Measurements from ENCODE around the gene PPP1R37.

PPP1R37 gene

DNA sequence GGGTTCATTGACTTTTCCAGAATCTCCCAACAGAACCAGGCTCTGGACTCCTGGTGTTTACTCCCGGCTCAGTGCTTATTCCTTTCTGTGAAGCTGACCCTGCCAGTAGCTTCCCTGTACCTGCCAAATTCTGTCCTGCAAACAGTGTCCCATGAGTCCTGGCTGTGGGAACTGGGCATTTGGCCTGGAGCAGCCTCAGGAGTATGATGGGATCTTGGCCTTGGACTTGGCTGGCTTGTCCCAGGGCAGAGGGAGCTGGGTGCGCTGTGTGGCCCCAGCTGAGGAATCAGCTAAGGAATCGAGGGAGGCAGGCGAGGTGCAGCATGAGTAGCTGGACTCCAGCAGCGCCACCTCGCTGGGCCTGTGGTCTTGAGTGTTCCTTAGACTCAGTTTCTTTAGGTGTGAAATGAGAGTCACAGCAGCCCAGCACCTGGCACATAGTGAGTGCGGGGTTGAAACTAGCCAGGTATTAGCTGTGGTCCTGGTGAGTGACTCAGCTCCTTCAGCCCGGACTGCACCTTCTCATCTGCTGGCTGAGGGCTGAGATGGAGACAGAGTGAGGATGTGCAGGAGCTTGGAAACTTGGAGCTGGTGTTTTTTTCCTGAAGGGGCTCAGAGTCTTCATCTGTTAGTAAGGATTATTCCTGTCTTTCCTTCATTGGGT lies 43.8 kb upstream of the PPP1R37 start:
- Histone ChIP-seq H3K27me3 (ENCODE audit: insufficient read depth, low read length, poor library complexity) (no peaks in the 10 kb centered on the region), H4K8ac (ENCODE audit: low read depth, low read length) (no peak overlapping the region), H3K79me1 (ENCODE audit: low read length) (peaks cover 21% of the 10 kb centered on the region), H3K27ac (ENCODE audit: low read depth, low read length) (no peak overlapping the region), H3K36me3 (ENCODE audit: control insufficient read depth, insufficient read depth, low read length) (peaks cover 4% of the 10 kb centered on the region), H3K4me2 (ENCODE audit: low read length) (no peak overlapping the region), H3K23ac (ENCODE audit: low read length) (no peak overlapping the region), H3K9ac (ENCODE audit: low read length) (no peak overlapping the region), H2BK5ac (ENCODE audit: low read length) (no peak overlapping the region), H4K5ac (ENCODE audit: low read length) (no peak overlapping the region), H2BK120ac (ENCODE audit: low read depth, low read length) (no peak overlapping the region), H3K4me3 (ENCODE audit: low read length) (no peak overlapping the region), H3K4me1 (ENCODE audit: control insufficient read depth, low read depth, low read length) (no peaks in the 10 kb centered on the region), H3K4ac (ENCODE audit: low read depth, low read length) (no peak overlapping the region), H2AK5ac (ENCODE audit: low read length) (no peak overlapping the region), H3K18ac (ENCODE audit: low read length) (no peak overlapping the region), H2BK15ac (replicated peaks; ENCODE audit: low read depth) (no peak overlapping the region), H3K79me2 (ENCODE audit: control insufficient read depth, insufficient read depth, low read length) (peaks cover 30% of the 10 kb centered on the region), H3K56ac (ENCODE audit: low read length) (peak overlapping the region; percentile 15)
- DNase-seq: no peak
- no CpG with 5 or more reads among the region's 8 CpGs for WGBS (ENCODE audit: extremely low coverage, insufficient coverage, low lambda C conversion rate)

DNA sequence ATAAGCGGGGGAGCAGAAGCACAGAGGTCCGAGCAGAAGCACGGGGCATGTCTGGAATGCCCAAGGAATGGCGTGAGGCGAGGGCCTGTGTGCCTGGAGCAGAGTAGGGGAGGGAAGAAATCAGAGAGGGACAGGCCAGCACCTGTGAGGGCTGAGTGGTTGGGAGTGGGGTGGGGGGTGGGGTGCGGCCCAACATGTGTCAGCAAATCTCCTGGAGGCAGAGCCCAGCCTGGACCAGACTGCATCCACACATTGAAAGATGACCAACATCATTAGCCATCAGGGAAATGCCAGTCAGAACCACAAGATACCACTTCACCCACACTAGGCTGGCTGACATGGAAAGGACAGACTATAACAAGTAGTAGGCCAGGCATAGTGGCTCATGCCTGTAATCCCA lies 42.9 kb upstream of the PPP1R37 start:
- no peak overlapping the region for H3K56ac ChIP-seq (ENCODE audit: low read length)
- H3K79me1 ChIP-seq (ENCODE audit: low read length): peaks cover 18% of the 10 kb centered on the region
- H3K4me2 ChIP-seq (ENCODE audit: low read length): no peak overlapping the region
- H3K36me3 ChIP-seq (ENCODE audit: control insufficient read depth, insufficient read depth, low read length): peaks cover 5% of the 10 kb centered on the region
- no peaks in the 10 kb centered on the region for H3K27me3 ChIP-seq (ENCODE audit: insufficient read depth, low read length, poor library complexity)
- peaks cover 26% of the 10 kb centered on the region for H3K79me2 ChIP-seq (ENCODE audit: control insufficient read depth, insufficient read depth, low read length)
- H4K8ac ChIP-seq (ENCODE audit: low read depth, low read length): no peak overlapping the region
- H3K9ac ChIP-seq (ENCODE audit: low read length): no peak overlapping the region
- no peak overlapping the region for H4K5ac ChIP-seq (ENCODE audit: low read length)
- no peak overlapping the region for H2BK5ac ChIP-seq (ENCODE audit: low read length)
- no peak overlapping the region for H2BK15ac ChIP-seq (replicated peaks; ENCODE audit: low read depth)
- H3K23ac ChIP-seq (ENCODE audit: low read length): no peak overlapping the region
- H3K18ac ChIP-seq (ENCODE audit: low read length): no peak overlapping the region
- DNase-seq: no peak
- H3K4me3 ChIP-seq (ENCODE audit: low read length): no peak overlapping the region
- no peak overlapping the region for H2AK5ac ChIP-seq (ENCODE audit: low read length)
- no peak overlapping the region for H3K4ac ChIP-seq (ENCODE audit: low read depth, low read length)
- WGBS (ENCODE audit: extremely low coverage, insufficient coverage, low lambda C conversion rate): no CpG with 5 or more reads among the region's 6 CpGs
- no peak overlapping the region for H3K27ac ChIP-seq (ENCODE audit: low read depth, low read length)
- no peaks in the 10 kb centered on the region for H3K4me1 ChIP-seq (ENCODE audit: control insufficient read depth, low read depth, low read length)
- no peak overlapping the region for H2BK120ac ChIP-seq (ENCODE audit: low read depth, low read length)

DNA sequence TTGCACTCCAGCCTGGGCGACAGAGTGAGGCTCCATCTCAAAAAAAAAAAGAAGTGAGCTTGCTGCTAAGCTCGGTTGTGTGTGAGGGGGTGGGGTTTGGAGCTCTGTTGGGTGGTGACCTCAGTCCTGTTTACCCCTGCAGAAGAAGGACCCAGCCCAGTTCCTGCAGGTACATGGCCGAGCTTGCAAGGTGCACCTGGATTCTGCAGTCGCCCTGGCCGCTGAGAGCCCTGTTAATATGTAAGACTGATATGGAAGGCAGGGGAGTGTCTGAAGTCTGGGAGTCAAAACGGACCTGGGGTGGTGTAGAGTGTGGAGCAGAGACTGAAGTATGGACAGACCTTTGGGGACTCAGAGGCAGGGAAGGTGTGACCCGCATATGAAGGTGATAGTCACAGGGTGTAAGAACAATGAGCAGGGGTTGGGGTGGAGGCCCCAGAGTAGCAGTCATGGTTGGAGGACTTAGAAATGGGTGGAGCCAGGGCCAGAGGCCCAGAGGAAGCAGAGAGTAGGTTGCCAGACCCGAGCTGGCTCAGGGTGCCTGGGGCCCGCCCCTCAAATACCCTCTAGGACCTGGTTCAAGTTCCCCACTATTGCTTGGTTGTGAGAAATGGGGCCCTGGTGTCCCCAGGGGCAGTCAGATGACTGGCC lies 40.9 kb upstream of the PPP1R37 start:
- H4K5ac ChIP-seq (ENCODE audit: low read length): no peak overlapping the region
- H3K27ac ChIP-seq (ENCODE audit: low read depth, low read length): no peak overlapping the region
- no peak overlapping the region for H3K9ac ChIP-seq (ENCODE audit: low read length)
- H3K27me3 ChIP-seq (ENCODE audit: insufficient read depth, low read length, poor library complexity): no peaks in the 10 kb centered on the region
- no peak overlapping the region for H2AK5ac ChIP-seq (ENCODE audit: low read length)
- no peak overlapping the region for H2BK5ac ChIP-seq (ENCODE audit: low read length)
- no peaks in the 10 kb centered on the region for H3K4me1 ChIP-seq (ENCODE audit: control insufficient read depth, low read depth, low read length)
- H3K23ac ChIP-seq (ENCODE audit: low read length): no peak overlapping the region
- no peak overlapping the region for H4K8ac ChIP-seq (ENCODE audit: low read depth, low read length)
- H3K56ac ChIP-seq (ENCODE audit: low read length): no peak overlapping the region
- H2BK15ac ChIP-seq (replicated peaks; ENCODE audit: low read depth): no peak overlapping the region
- no peak overlapping the region for H3K4me2 ChIP-seq (ENCODE audit: low read length)
- peaks cover 9% of the 10 kb centered on the region for H3K79me1 ChIP-seq (ENCODE audit: low read length)
- DNase-seq: no peak
- peaks cover 6% of the 10 kb centered on the region for H3K36me3 ChIP-seq (ENCODE audit: control insufficient read depth, insufficient read depth, low read length)
- no peak overlapping the region for H3K4ac ChIP-seq (ENCODE audit: low read depth, low read length)
- no peak overlapping the region for H3K4me3 ChIP-seq (ENCODE audit: low read length)
- peaks cover 13% of the 10 kb centered on the region for H3K79me2 ChIP-seq (ENCODE audit: control insufficient read depth, insufficient read depth, low read length)
- H2BK120ac ChIP-seq (ENCODE audit: low read depth, low read length): no peak overlapping the region
- WGBS (ENCODE audit: extremely low coverage, insufficient coverage, low lambda C conversion rate): no CpG with 5 or more reads among the region's 9 CpGs
- no peak overlapping the region for H3K18ac ChIP-seq (ENCODE audit: low read length)

GRCh38 chr19:45056831-45057230 lies 36.1 kb upstream of the PPP1R37 start:
- Histone ChIP-seq H3K4me2 (ENCODE audit: low read length) (no peak overlapping the region), H2BK15ac (replicated peaks; ENCODE audit: low read depth) (no peak overlapping the region), H2BK120ac (ENCODE audit: low read depth, low read length) (no peak overlapping the region), H3K4me3 (ENCODE audit: low read length) (no peak overlapping the region), H3K4me1 (ENCODE audit: control insufficient read depth, low read depth, low read length) (no peaks in the 10 kb centered on the region), H3K18ac (ENCODE audit: low read length) (no peak overlapping the region), H3K79me2 (ENCODE audit: control insufficient read depth, insufficient read depth, low read length) (peaks cover 2% of the 10 kb centered on the region), H3K9ac (ENCODE audit: low read length) (no peak overlapping the region), H2BK5ac (ENCODE audit: low read length) (no peak overlapping the region), H3K79me1 (ENCODE audit: low read length) (peaks cover 9% of the 10 kb centered on the region), H3K27me3 (ENCODE audit: insufficient read depth, low read length, poor library complexity) (no peaks in the 10 kb centered on the region), H4K5ac (ENCODE audit: low read length) (no peak overlapping the region), H3K23ac (ENCODE audit: low read length) (no peak overlapping the region), H3K56ac (ENCODE audit: low read length) (no peak overlapping the region), H2AK5ac (ENCODE audit: low read length) (no peak overlapping the region), H3K27ac (ENCODE audit: low read depth, low read length) (no peak overlapping the region), H3K4ac (ENCODE audit: low read depth, low read length) (no peak overlapping the region), H3K36me3 (ENCODE audit: control insufficient read depth, insufficient read depth, low read length) (peaks cover 23% of the 10 kb centered on the region), H4K8ac (ENCODE audit: low read depth, low read length) (no peak overlapping the region)
- DNase-seq: no peak
- no CpG with 5 or more reads among the region's 8 CpGs for WGBS (ENCODE audit: extremely low coverage, insufficient coverage, low lambda C conversion rate)

GRCh38 chr19:45057444-45057843 lies 35.5 kb upstream of the PPP1R37 start:
- peaks cover 25% of the 10 kb centered on the region for H3K36me3 ChIP-seq (ENCODE audit: control insufficient read depth, insufficient read depth, low read length)
- H2BK120ac ChIP-seq (ENCODE audit: low read depth, low read length): no peak overlapping the region
- no peak overlapping the region for H3K4me3 ChIP-seq (ENCODE audit: low read length)
- no peak overlapping the region for H2BK5ac ChIP-seq (ENCODE audit: low read length)
- H3K23ac ChIP-seq (ENCODE audit: low read length): no peak overlapping the region
- no peak overlapping the region for H2AK5ac ChIP-seq (ENCODE audit: low read length)
- H3K4ac ChIP-seq (ENCODE audit: low read depth, low read length): no peak overlapping the region
- DNase-seq: no peak
- H3K27ac ChIP-seq (ENCODE audit: low read depth, low read length): no peak overlapping the region
- H3K4me1 ChIP-seq (ENCODE audit: control insufficient read depth, low read depth, low read length): no peaks in the 10 kb centered on the region
- no peaks in the 10 kb centered on the region for H3K79me2 ChIP-seq (ENCODE audit: control insufficient read depth, insufficient read depth, low read length)
- no peak overlapping the region for H2BK15ac ChIP-seq (replicated peaks; ENCODE audit: low read depth)
- H3K9ac ChIP-seq (ENCODE audit: low read length): no peak overlapping the region
- no peak overlapping the region for H4K5ac ChIP-seq (ENCODE audit: low read length)
- H3K27me3 ChIP-seq (ENCODE audit: insufficient read depth, low read length, poor library complexity): no peaks in the 10 kb centered on the region
- no peak overlapping the region for H3K18ac ChIP-seq (ENCODE audit: low read length)
- H3K56ac ChIP-seq (ENCODE audit: low read length): no peak overlapping the region
- no peak overlapping the region for H3K4me2 ChIP-seq (ENCODE audit: low read length)
- no peak overlapping the region for H4K8ac ChIP-seq (ENCODE audit: low read depth, low read length)
- no CpG with 5 or more reads among the region's 9 CpGs for WGBS (ENCODE audit: extremely low coverage, insufficient coverage, low lambda C conversion rate)
- peaks cover 6% of the 10 kb centered on the region for H3K79me1 ChIP-seq (ENCODE audit: low read length)
